HG03139 (cell line): ENCODE measurements around the gene PDZD7.
A peak's percentile ranks its signal among the peaks of the same experiment; 100 is the strongest.

ENCODE experiments used
- ATAC-seq: cut with Tn5 transposase; IDR thresholded peaks from one replicate; pipeline ENCODE4 v1.9.1; 2021; ENCODE audit not compliant: unreplicated experiment

The PDZD7 gene

GRCh38 chr10:101031128-101031795 lies at the start of gene PDZD7, which contains the start of gene SFXN3:
Gene PDZD7 (minus strand): TSS chr10:101031129. CDS start chr10:101030219, 910 bp downstream.
Gene SFXN3 (plus strand): TSS chr10:101031234. CDS start chr10:101034695, 3,461 bp downstream.
- ATAC-seq = peak; percentile 90

GRCh38 chr10:101079874-101080273 lies 48.9 kb upstream of the PDZD7 start:
- ATAC-seq = no peak

GRCh38 chr10:101076630-101077029 lies 45.7 kb upstream of the PDZD7 start:
- no peak for ATAC-seq

- ATAC-seq = no peak
Measured at GRCh38 chr10:101075775-101076174, 44.8 kb upstream of the PDZD7 start.

- no peak for ATAC-seq
Measured at GRCh38 chr10:101073631-101074030, 42.7 kb upstream of the PDZD7 start.

GRCh38 chr10:101072923-101073322 lies 42.0 kb upstream of the PDZD7 start:
- no peak for ATAC-seq

GRCh38 chr10:101071885-101072433 lies 41.0 kb upstream of the PDZD7 start:
- ATAC-seq = no peak

- no peak for ATAC-seq
Measured at GRCh38 chr10:101071267-101071884, 40.4 kb upstream of the PDZD7 start.

GRCh38 chr10:101070098-101070497 lies 39.2 kb upstream of the PDZD7 start:
- no peak for ATAC-seq

- ATAC-seq = no peak
Measured at GRCh38 chr10:101069441-101069840, 38.5 kb upstream of the PDZD7 start.

- no peak for ATAC-seq
Measured at GRCh38 chr10:101067356-101068083, 36.6 kb upstream of the PDZD7 start.

GRCh38 chr10:101066896-101067355 lies 36.0 kb upstream of the PDZD7 start:
- ATAC-seq = no peak

- no peak for ATAC-seq
Measured at GRCh38 chr10:101066146-101066895, 35.4 kb upstream of the PDZD7 start.

- no peak for ATAC-seq
Measured at GRCh38 chr10:101065481-101066145, 34.7 kb upstream of the PDZD7 start.

GRCh38 chr10:101064415-101065030 lies 33.6 kb upstream of the PDZD7 start:
- ATAC-seq = no peak

- no peak for ATAC-seq
Measured at GRCh38 chr10:101063548-101064414, 32.9 kb upstream of the PDZD7 start.

GRCh38 chr10:101063050-101063525 lies 32.2 kb upstream of the PDZD7 start:
- no peak for ATAC-seq

GRCh38 chr10:101062232-101063049 lies 31.5 kb upstream of the PDZD7 start:
- no peak for ATAC-seq
